WTC11 (cell line): ENCODE data around the gene MAEA.

Source experiments
- ATF3 ChIP-seq: sonication (generic); formaldehyde crosslinking; conservative IDR thresholded peaks from 2 replicates; pipeline ENCODE4 v1.8.1; 2022; ENCODE audit warnings: mild to moderate bottlenecking, missing genetic modification reagents
- CREB1 ChIP-seq: sonication (generic); formaldehyde crosslinking; IDR thresholded peaks from 2 replicates; pipeline ENCODE4 v1.8.0; 2023; ENCODE audit warnings: mild to moderate bottlenecking, missing genetic modification reagents
- CREM ChIP-seq: sonication (generic); formaldehyde crosslinking; IDR thresholded peaks from 2 replicates; pipeline ENCODE4 v1.8.1; 2022; ENCODE audit warnings: mild to moderate bottlenecking, missing genetic modification reagents, moderate library complexity
- USF1 ChIP-seq: sonication (generic); formaldehyde crosslinking; IDR thresholded peaks from 2 replicates; pipeline ENCODE4 v1.8.0; 2022; ENCODE audit warnings: mild to moderate bottlenecking, missing genetic modification reagents
- USF2 ChIP-seq: sonication (generic); formaldehyde crosslinking; IDR thresholded peaks from 2 replicates; pipeline ENCODE4 v1.8.1; 2023; ENCODE audit warnings: mild to moderate bottlenecking, missing genetic modification reagents, moderate library complexity
- ZNF232 ChIP-seq: sonication (generic); formaldehyde crosslinking; IDR thresholded peaks from 2 replicates; pipeline ENCODE4 v1.8.0; 2022; ENCODE audit warnings: mild to moderate bottlenecking, missing genetic modification reagents
- ZNF317 ChIP-seq: sonication (generic); formaldehyde crosslinking; IDR thresholded peaks from 2 replicates; pipeline ENCODE4 v1.8.1; 2023; ENCODE audit warnings: low read depth, mild to moderate bottlenecking, moderate library complexity, missing genetic modification reagents, borderline replicate concordance
- TF ChIP-seq, protein P1 (sequence below): fragments of 200-600 bp; IDR thresholded peaks from 2 replicates; pipeline ENCODE4 v1.8.0; 2022; ENCODE audit warnings: antibody characterized with exemption
- TF ChIP-seq, protein P2 (sequence below): sonication (generic); formaldehyde crosslinking; IDR thresholded peaks from 2 replicates; pipeline ENCODE4 v1.8.0; 2022; ENCODE audit warnings: mild to moderate bottlenecking, missing genetic modification reagents

DNA sequence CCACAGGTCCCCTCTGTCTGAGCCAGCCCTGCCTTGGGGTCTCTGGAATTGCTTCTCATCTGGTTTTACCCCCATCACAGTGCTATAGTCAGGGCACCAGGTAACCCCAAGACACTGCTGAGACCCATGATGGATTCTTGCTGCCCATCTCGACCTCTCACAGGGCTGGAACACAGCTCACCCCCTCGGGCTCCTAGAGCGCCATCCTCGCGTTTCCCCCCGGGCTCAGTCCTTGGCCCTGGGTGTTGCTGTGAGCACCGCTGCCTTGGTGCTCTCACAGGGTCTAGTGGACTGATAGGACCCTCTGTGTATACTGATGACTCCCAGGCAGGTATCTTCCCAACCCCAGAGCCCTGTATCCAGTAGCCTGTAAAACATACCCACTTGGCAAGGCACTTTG, 8.8 kb downstream of the MAEA start:
- TF ChIP-seq, protein P1, sequence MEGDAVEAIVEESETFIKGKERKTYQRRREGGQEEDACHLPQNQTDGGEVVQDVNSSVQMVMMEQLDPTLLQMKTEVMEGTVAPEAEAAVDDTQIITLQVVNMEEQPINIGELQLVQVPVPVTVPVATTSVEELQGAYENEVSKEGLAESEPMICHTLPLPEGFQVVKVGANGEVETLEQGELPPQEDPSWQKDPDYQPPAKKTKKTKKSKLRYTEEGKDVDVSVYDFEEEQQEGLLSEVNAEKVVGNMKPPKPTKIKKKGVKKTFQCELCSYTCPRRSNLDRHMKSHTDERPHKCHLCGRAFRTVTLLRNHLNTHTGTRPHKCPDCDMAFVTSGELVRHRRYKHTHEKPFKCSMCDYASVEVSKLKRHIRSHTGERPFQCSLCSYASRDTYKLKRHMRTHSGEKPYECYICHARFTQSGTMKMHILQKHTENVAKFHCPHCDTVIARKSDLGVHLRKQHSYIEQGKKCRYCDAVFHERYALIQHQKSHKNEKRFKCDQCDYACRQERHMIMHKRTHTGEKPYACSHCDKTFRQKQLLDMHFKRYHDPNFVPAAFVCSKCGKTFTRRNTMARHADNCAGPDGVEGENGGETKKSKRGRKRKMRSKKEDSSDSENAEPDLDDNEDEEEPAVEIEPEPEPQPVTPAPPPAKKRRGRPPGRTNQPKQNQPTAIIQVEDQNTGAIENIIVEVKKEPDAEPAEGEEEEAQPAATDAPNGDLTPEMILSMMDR = no peak
- TF ChIP-seq ZNF232 (CRISPR knock-in tag) = no peak
- TF ChIP-seq, protein P2, sequence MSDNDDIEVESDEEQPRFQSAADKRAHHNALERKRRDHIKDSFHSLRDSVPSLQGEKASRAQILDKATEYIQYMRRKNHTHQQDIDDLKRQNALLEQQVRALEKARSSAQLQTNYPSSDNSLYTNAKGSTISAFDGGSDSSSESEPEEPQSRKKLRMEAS = no peak
- no peak for TF ChIP-seq USF2
- no peak for TF ChIP-seq ZNF317
- no peak for TF ChIP-seq CREB1 (CRISPR knock-in tag)
- TF ChIP-seq ATF3 (CRISPR knock-in tag) = no peak
- no peak for TF ChIP-seq CREM (CRISPR knock-in tag)
- TF ChIP-seq USF1 (CRISPR knock-in tag) = no peak
